Measurements from ENCODE around the gene FSTL5. TPM values are rescaled to one million over a fixed set of nuclear protein-coding genes. Genes with fewer than 3 reads are reported as not detected.

The FSTL5 gene
- total RNA-seq, 1 donor from 2014 or later = not detected

GRCh38 chr4:162149644-162150043, 14.2 kb downstream of the FSTL5 start:
- Histone ChIP-seq H3K4me3 (no peak overlapping the region), H3K27ac (no peak overlapping the region), H3K4me1 (no peaks in the 10 kb centered on the region), H3K27me3 (ENCODE audit: low read depth) (no peaks in the 10 kb centered on the region), H3K36me3 (no peaks in the 10 kb centered on the region), H3K9me3 (no peaks in the 10 kb centered on the region)
- no peak for DNase-seq
- no peak for ATAC-seq
- TF ChIP-seq CTCF (IDR thresholded peaks at IDR 0.05) = no peak
- intact Hi-C loops (cut with DNase I) = no loop called here

- DNase-seq (no peak), ATAC-seq (no peak)
- TF ChIP-seq CTCF (IDR thresholded peaks at IDR 0.05) = no peak
- H3K9me3 ChIP-seq = no peaks in the 10 kb centered on the region
- no peak overlapping the region for H3K27ac ChIP-seq
- H3K27me3 ChIP-seq (ENCODE audit: low read depth) = no peaks in the 10 kb centered on the region
- intact Hi-C loops (cut with DNase I) = no loop called here
- no peaks in the 10 kb centered on the region for H3K4me1 ChIP-seq
- no peak overlapping the region for H3K4me3 ChIP-seq
- H3K36me3 ChIP-seq = no peaks in the 10 kb centered on the region
Observed at GRCh38 chr4:162140051-162140683, 23.6 kb downstream of the FSTL5 start.

GRCh38 chr4:162139412-162139811, 24.4 kb downstream of the FSTL5 start:
- no peak for TF ChIP-seq CTCF (IDR thresholded peaks at IDR 0.05)
- H3K27me3 ChIP-seq (ENCODE audit: low read depth) = no peaks in the 10 kb centered on the region
- no peaks in the 10 kb centered on the region for H3K9me3 ChIP-seq
- intact Hi-C loops (cut with DNase I) = no loop called here
- H3K36me3 ChIP-seq = no peaks in the 10 kb centered on the region
- no peak overlapping the region for H3K27ac ChIP-seq
- no peaks in the 10 kb centered on the region for H3K4me1 ChIP-seq
- DNase-seq (no peak), ATAC-seq (no peak)
- H3K4me3 ChIP-seq = no peak overlapping the region

GRCh38 chr4:162131256-162131655, 32.5 kb downstream of the FSTL5 start:
- no peak for TF ChIP-seq CTCF (IDR thresholded peaks at IDR 0.05)
- H3K27ac ChIP-seq = no peak overlapping the region
- no peaks in the 10 kb centered on the region for H3K36me3 ChIP-seq
- intact Hi-C loops (cut with DNase I) = no loop called here
- no peaks in the 10 kb centered on the region for H3K9me3 ChIP-seq
- no peaks in the 10 kb centered on the region for H3K4me1 ChIP-seq
- H3K4me3 ChIP-seq = no peak overlapping the region
- H3K27me3 ChIP-seq (ENCODE audit: low read depth) = no peaks in the 10 kb centered on the region
- ATAC-seq = no peak
- no peak for DNase-seq

GRCh38 chr4:162126729-162127128, 37.1 kb downstream of the FSTL5 start:
- Histone ChIP-seq H3K4me3 (no peak overlapping the region), H3K27me3 (ENCODE audit: low read depth) (no peaks in the 10 kb centered on the region), H3K4me1 (no peaks in the 10 kb centered on the region), H3K9me3 (no peaks in the 10 kb centered on the region), H3K27ac (no peak overlapping the region), H3K36me3 (no peaks in the 10 kb centered on the region)
- DNase-seq (no peak), ATAC-seq (no peak)
- TF ChIP-seq CTCF (IDR thresholded peaks at IDR 0.05) = no peak
- intact Hi-C loops (cut with DNase I) = no loop called here
